Esophagus squamous epithelium (tissue), 4 donors: ENCODE measurements around the gene PTPN6.

ENCODE experiments used
- CTCF ChIP-seq, 6 experiments: fragments of 450-650 bp in 4 of 6; fragments of 200-600 bp in 2 of 6; sonication (generic) in 2 of 6; IDR thresholded peaks; one replicate each; pipeline ENCODE4 v1.5.1; 2016 to 2019; ENCODE audit warnings: antibody characterized with exemption in 6 of 6, mild to moderate bottlenecking in 4 of 6, moderate library complexity in 4 of 6
- POLR2A ChIP-seq, 4 donors: fragments of 450-650 bp; IDR thresholded peaks; one replicate each; pipeline ENCODE4 v1.6.1; 2017; ENCODE audit warnings: antibody characterized with exemption in 4 of 4, mild to moderate bottlenecking in 4 of 4, moderate library complexity in 3 of 4

DNA sequence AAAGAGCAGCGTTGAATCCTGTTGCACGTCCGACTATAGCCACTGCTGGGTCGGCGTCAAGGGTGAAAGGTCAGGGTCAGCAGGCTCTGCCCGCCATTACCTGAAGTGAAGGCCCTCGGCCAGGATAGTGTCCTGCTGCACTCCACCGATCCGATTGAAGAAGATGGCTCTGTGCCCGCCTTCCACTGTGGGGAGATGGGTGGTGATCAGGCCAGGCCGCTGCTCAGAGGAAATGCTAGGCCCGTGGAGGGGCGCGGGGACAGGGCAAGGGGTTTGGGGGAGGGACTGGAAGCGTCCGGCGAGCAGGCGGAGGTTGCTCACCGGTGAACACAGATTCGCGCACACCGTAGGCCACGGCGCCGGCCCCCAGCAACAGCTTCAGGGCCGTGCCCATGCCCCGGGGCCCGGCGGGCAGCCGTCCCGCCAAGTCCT is 19.0 kb downstream of the PTPN6 start:
- no peak for TF ChIP-seq CTCF (IDR thresholded peaks at IDR 0.05)
- TF ChIP-seq POLR2A (IDR thresholded peaks at IDR 0.05): no peak
